Heart right ventricle (tissue), 16 donors: ENCODE data around the gene FAM200B. TPM values are rescaled to one million over a fixed set of nuclear protein-coding genes. Genes with fewer than 3 reads are reported as not detected.
A peak's percentile ranks its signal among the peaks of the same experiment; 100 is the strongest.
"Not testable (repeated sequence)": the region's sequence is repeated elsewhere in the genome, so short reads cannot be mapped to it uniquely, and the experiment has no call there.

ENCODE experiments used
- ATAC-seq, 8 donors: fragments of 200-7000 bp; cut with Tn5 transposase; one replicate each; pipeline ENCODE4 v1.9.1; 2020; ENCODE audit warnings: mild to moderate bottlenecking in 8 of 8, moderate library complexity in 8 of 8, moderate number of reproducible peaks in 1 of 8
- DNase-seq, 2 donors: peaks; one replicate each; pipeline ENCODE4 v3.0.0-alpha.2; 2020
- H3K27ac ChIP-seq, 10 donors: fragments of 200-600 bp; sonication (generic) in 2 of 10; one replicate each; pipeline versions ENCODE4 v1.5.0 to v1.8.0; 2020 to 2022; ENCODE audit warnings: mild to moderate bottlenecking in 3 of 10
- H3K27me3 ChIP-seq, 7 donors: fragments of 200-600 bp; one replicate each; pipeline ENCODE4 v1.8.0; 2021 to 2022; ENCODE audit warnings: mild to moderate bottlenecking in 2 of 7
- H3K36me3 ChIP-seq, 9 donors: fragments of 200-600 bp; sonication (generic) in 1 of 9; one replicate each; pipeline versions ENCODE4 v1.5.0 to v1.8.0; 2020 to 2022; ENCODE audit warnings: mild to moderate bottlenecking in 2 of 9
- H3K4me1 ChIP-seq, 9 donors: fragments of 200-600 bp; sonication (generic) in 1 of 9; one replicate each; pipeline versions ENCODE4 v1.5.0 to v1.8.0; 2020 to 2022; ENCODE audit warnings: mild to moderate bottlenecking in 4 of 9
- H3K4me3 ChIP-seq, 10 donors: fragments of 200-600 bp; sonication (generic) in 2 of 10; one replicate each; pipeline versions ENCODE4 v1.5.0 to v1.8.0; 2020 to 2022; ENCODE audit warnings: mild to moderate bottlenecking in 7 of 10, moderate library complexity in 2 of 10
- H3K9me3 ChIP-seq, 11 donors: fragments of 200-600 bp in 10 of 11; sonication (generic) in 2 of 11; one replicate each; pipeline versions ENCODE4 v1.5.0 to v1.8.0; 2013 to 2022; ENCODE audit warnings: mild to moderate bottlenecking in 2 of 11, control low read depth in 1 of 11, moderate library complexity in 1 of 11
- CTCF ChIP-seq, 9 donors: fragments of 200-600 bp; sonication (generic) in 2 of 9; IDR thresholded peaks; one replicate each; pipeline versions ENCODE4 v1.5.0 to v1.8.0; 2021 to 2022; ENCODE audit warnings: antibody characterized with exemption in 9 of 9, mild to moderate bottlenecking in 5 of 9, moderate library complexity in 1 of 9
- WGBS, 2 donors: extraction: QIAGEN DNeasy Blood & Tissue Kit; methylation state at CpG; one replicate each; pipeline ENCODE4 v1.1.7; 2013; ENCODE audit warnings: inconsistent platforms in 1 of 2; 5-methylcytosine and 5-hydroxymethylcytosine counted together
- intact Hi-C, 10 donors: fragments of 100-400 bp; cut with DNase I; formaldehyde crosslinking; loops; one replicate each; pipeline versions ENCODE4 v1.11.1 to v1.14.2; 2022
- polyA plus RNA-seq, 2 donors: library from polyadenylated mRNA; stranded (reverse); fragments of 200-250 nt; gene quantifications; one replicate each; pipeline ENCODE4 v1.2.3, GENCODE V29; 2013
- total RNA-seq, 10 donors: library from RNA; stranded (reverse); fragmentation: NEBNext Ultra II Directional in 3 of 10; extraction: Animal tissue kit (Norgen Biotek cat#: 25700) in 3 of 10; gene quantifications; one replicate each; pipeline versions ENCODE4 v1.2.1 to v1.2.4, GENCODE V29; 2021 to 2023
- donor health status: Arrhythmogenic right ventricular cardiomyopathy.
- donor health status: ischemic (EF 13 %, LVEDD 7.1; RV severe dilation, severe dysfunction).
- donor health status: healthy with polysubstance abuse.
- donor health status: DM: no; HTN: yes; CAD: no.
- donor health status: DM: no; HTN: no; CAD: no.
- donor health status: ischemic (EF 25% LVEDD 6.9; RV normal size, moderate dysfunction).
- donor health status: ischemic (EF 25% LVEDD 5.7; RV mildly dilated, moderate dysfunction).
- donor health status: healthy.
- donor health status: DM: yes; HTN: yes; CAD: no.
- donor health status: Ischemic cardiomyopathy.
- donor health status: ischemic (EF 35%, LVEDD 5.7; RV mildly dilated, moderate dysfunction).
- donor health status: nonischemic (EF 11% LVEDD 7.7; RV severe dilation, severe dysfunction).
- donor health status: DM: yes; HTN: yes; CAD: no.
- donor health status: PGD.
- donor health status: ischemic (EF 29% LVEDD 5.4; RV normal size, mild dysfunction).
- donor health status: nonischemic (EF 23%, LVEDD 6.1; RV moderate dilation, normal function).

Gene FAM200B
- total and polyA plus RNA-seq, 12 donors: 19.7 to 38.7 (median 29.3) TPM

- Histone ChIP-seq H3K27me3 (no peaks in the 10 kb centered on the region), H3K9me3 (no peaks in the 10 kb centered on the region), H3K36me3 (peaks cover 0 to 9% (median 0%) of the 10 kb centered on the region in 9 donors), H3K4me3 (no peak overlapping the region), H3K4me1 (peaks cover 0 to 3% (median 0%) of the 10 kb centered on the region in 9 donors), H3K27ac (no peak overlapping the region)
- DNase-seq (peak in 1 of 2 donors; percentile 15), ATAC-seq (peak in 5 of 8 donors; percentile 33 to 72 (median 62))
- intact Hi-C loops: loop anchor here in 9 of 10 donors (2.0 to 10.0 kb wide), 12 partner anchors 52 to 275 kb away; no protein-coding TSS in a partner anchor
- WGBS, 2 donors: 11 to 14% methylated on average over 3 of the region's 3 CpGs
- TF ChIP-seq CTCF (IDR thresholded peaks at IDR 0.05): peak; percentile 79 to 93 (median 90)
These were observed 48.4 kb downstream of the FAM200B start for GRCh38 chr4:15729910-15730533.

GRCh38 chr4:15733061-15733460 is 51.4 kb downstream of the FAM200B start:
- H3K4me3 ChIP-seq, DNase-seq, H3K4me1 ChIP-seq, H3K27me3 ChIP-seq, H3K27ac ChIP-seq, H3K9me3 ChIP-seq, H3K36me3 ChIP-seq, ATAC-seq: not testable (repeated sequence)
- WGBS, 2 donors: 73 to 76% methylated on average over 5 of the region's 5 CpGs
- intact Hi-C loops: loop anchor here in 7 of 10 donors (5.0 to 10.0 kb wide), 7 partner anchors 49 to 272 kb away; no protein-coding TSS in a partner anchor

GRCh38 chr4:15735536-15735935 is 53.9 kb downstream of the FAM200B start:
- DNase-seq (no peak), ATAC-seq (no peak)
- TF ChIP-seq CTCF (IDR thresholded peaks at IDR 0.05): no peak
- Histone ChIP-seq H3K27ac (no peak overlapping the region), H3K9me3 (no peaks in the 10 kb centered on the region), H3K27me3 (no peaks in the 10 kb centered on the region), H3K4me3 (no peak overlapping the region), H3K36me3 (no peaks in the 10 kb centered on the region), H3K4me1 (no peaks in the 10 kb centered on the region)
- 78 to 84% methylated on average over 6 of the region's 6 CpGs for whole genome bisulfite sequencing, 2 donors
- intact Hi-C loops: loop anchor here in 3 of 10 donors (10.0 kb wide), 3 partner anchors 139 to 269 kb away; no protein-coding TSS in a partner anchor

GRCh38 chr4:15736514-15737050 is 55.0 kb downstream of the FAM200B start:
- H3K9me3 ChIP-seq: peaks cover 0 to 8% (median 0%) of the 10 kb centered on the region in 11 donors
- WGBS, 2 donors: 93 to 98% methylated on average over 4 of the region's 4 CpGs
- H3K27me3 ChIP-seq: no peaks in the 10 kb centered on the region
- intact Hi-C loops: loop anchor here in 3 of 10 donors (10.0 kb wide), 3 partner anchors 138 to 268 kb away; no protein-coding TSS in a partner anchor
- no peaks in the 10 kb centered on the region for H3K4me1 ChIP-seq
- ATAC-seq: no peak
- H3K4me3 ChIP-seq: no peak overlapping the region
- no peak for DNase-seq
- no peaks in the 10 kb centered on the region for H3K36me3 ChIP-seq
- H3K27ac ChIP-seq: no peak overlapping the region
- TF ChIP-seq CTCF (IDR thresholded peaks at IDR 0.05): no peak

- ATAC-seq: no peak
- no peak for DNase-seq
- no peak for TF ChIP-seq CTCF (IDR thresholded peaks at IDR 0.05)
- Histone ChIP-seq H3K4me1 (no peaks in the 10 kb centered on the region), H3K9me3 (peaks cover 0 to 15% (median 0%) of the 10 kb centered on the region in 11 donors), H3K36me3 (no peaks in the 10 kb centered on the region), H3K27me3 (no peaks in the 10 kb centered on the region), H3K27ac (no peak overlapping the region), H3K4me3 (no peak overlapping the region)
- intact Hi-C loops: loop anchor here in 3 of 10 donors (10.0 kb wide), 3 partner anchors 138 to 268 kb away; no protein-coding TSS in a partner anchor
- WGBS, 2 donors: 73 to 76% methylated on average over 3 of the region's 3 CpGs
These were observed 55.6 kb downstream of the FAM200B start for GRCh38 chr4:15737255-15737654.
